Gastrocnemius medialis (tissue), 4 donors: Measurements from ENCODE around the gene XPC.

Experiments
- CTCF ChIP-seq, 5 experiments: fragments of 450-650 bp in 3 of 5; fragments of 200-600 bp in 2 of 5; sonication (generic) in 2 of 5; IDR thresholded peaks in 4 of 5; conservative IDR thresholded peaks in 1 of 5; 1 replicate in 4 of 5; 2 replicates in 1 of 5; pipeline ENCODE4 v1.5.1; 2016 to 2019; ENCODE audit warnings: antibody characterized with exemption in 5 of 5, mild to moderate bottlenecking in 3 of 5, moderate library complexity in 3 of 5
- POLR2A ChIP-seq, 2 donors: fragments of 450-650 bp; IDR thresholded peaks; one replicate each; pipeline ENCODE4 v1.6.1; 2017; ENCODE audit warnings: antibody characterized with exemption in 2 of 2, mild to moderate bottlenecking in 2 of 2, moderate library complexity in 2 of 2

GRCh38 chr3:14181253-14181652 is 2.9 kb upstream of the XPC start:
- TF ChIP-seq CTCF (IDR thresholded peaks at IDR 0.05 in 4 of 5, conservative IDR thresholded peaks at IDR 0.05 in 1 of 5), result no peak
- no peak for TF ChIP-seq POLR2A (IDR thresholded peaks at IDR 0.05)
